NCI-H345 (cell line): ENCODE data around the gene ATG3.
"Not testable (repeated sequence)": the region's sequence is repeated elsewhere in the genome, so short reads cannot be mapped to it uniquely, and the experiment has no call there.

Experiments used
- DNase-seq: peaks from one replicate; lab custom pipeline; 2025; lab: John Stamatoyannopoulos, UW

Gene ATG3

GRCh38 chr3:112560721-112561483, 860 bp downstream of the ATG3 start:
- DNase-seq: peak; percentile 36

GRCh38 chr3:112560307-112560706, 1.5 kb downstream of the ATG3 start:
- no peak for DNase-seq

DNA sequence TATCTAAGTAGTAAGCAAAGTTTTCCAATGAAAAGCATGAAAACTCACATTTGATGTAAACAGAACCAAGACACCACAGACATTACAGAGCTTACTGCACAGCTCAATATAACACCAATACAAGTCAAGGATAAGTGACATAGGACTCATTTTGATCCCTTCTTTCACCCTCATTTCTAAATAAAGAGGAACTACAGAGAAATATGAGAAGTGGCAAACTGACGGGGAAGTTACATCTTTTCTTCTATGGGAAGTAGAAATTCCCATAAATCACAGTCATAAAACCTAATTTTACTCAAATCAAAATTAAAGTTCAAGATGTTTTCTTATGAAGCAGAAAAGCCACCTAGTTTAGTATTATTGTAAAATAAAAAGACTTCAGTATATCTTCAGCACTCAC, 3.8 kb downstream of the ATG3 start:
- DNase-seq: no peak

GRCh38 chr3:112555535-112556170, 6.1 kb downstream of the ATG3 start:
- DNase-seq: no peak

- no peak for DNase-seq
These were observed 10.9 kb downstream of the ATG3 start for GRCh38 chr3:112550859-112551258.

- DNase-seq: no peak
These were observed 15.5 kb downstream of the ATG3 start for GRCh38 chr3:112546216-112546759.

DNA sequence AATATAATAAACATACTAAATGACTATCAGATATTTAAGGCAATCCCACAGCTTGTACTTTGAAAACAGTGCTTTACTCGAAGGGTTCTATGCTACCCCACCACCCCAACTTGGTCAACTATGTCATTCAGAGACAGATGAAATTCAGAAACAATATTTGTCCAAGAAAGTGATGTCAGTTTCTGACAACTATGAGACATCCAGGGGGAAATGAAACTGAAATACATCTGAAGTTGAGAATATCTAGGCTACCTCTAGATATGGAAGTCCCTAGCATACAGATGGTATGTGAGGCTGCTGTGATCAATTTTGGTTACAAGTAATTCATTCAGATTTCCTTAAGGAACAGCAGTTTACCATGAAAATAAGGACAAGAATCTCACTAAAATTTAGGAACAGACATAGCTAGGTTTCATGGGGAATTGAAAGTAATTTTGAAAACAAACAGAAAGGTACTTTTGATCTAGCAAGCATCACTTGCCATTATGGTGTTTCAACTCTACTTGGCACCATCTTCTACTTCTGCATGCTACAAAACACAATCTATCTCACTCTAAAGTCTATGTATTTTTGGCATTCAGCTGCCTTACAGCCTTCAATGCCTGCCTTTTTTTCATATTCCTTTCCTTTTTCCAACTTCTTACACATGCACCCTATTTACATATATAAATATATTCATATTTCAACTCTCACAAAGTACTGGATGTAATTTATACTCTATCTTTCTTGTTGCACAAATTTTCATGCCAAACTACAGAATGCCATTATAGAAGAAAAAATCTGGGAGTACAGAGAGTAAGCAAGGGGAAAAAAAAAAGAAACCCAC, 21.7 kb downstream of the ATG3 start:
- DNase-seq: no peak

DNA sequence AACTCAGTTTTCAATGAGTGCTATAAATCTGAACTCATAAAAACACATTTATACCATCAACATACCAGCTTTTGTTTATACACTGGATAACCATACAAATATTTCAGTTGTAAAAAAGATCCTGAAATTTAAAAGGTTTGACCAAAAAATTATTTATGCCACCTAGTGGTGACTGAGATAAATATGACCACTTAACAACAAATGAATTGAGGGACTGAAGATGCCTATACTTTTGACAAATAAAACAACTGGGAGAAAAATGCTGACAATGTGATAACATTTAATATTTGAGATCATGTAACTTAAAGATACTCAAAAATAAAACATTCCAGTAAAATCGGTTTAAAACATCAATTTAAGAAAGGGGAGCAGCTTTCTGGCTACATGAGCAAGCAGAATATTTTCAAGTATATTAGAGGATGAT, 30.4 kb downstream of the ATG3 start:
- DNase-seq: no peak

DNA sequence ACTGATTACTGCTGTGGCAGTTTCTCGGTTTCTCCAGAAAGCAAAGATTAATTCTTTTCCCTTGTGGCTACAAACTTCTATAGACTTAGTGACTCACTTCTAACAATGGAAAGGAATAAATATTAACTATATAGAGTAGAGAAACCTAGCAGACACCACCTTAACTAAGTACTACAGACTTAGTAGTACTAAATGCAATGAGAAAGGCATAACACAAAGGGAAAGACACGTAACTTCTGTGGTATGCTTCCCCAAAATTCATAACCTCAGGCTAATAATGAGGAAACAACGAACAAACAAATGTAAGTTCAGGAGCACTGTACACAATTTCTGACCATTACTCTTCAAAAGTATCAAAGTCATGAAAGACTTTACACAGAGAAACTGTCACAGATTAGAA, 31.2 kb downstream of the ATG3 start:
- DNase-seq: no peak

- not testable (repeated sequence) for DNase-seq
These were observed 37.6 kb downstream of the ATG3 start for GRCh38 chr3:112524127-112524526.

GRCh38 chr3:112519424-112520001, 42.2 kb downstream of the ATG3 start:
- peak; percentile 24 for DNase-seq

DNA sequence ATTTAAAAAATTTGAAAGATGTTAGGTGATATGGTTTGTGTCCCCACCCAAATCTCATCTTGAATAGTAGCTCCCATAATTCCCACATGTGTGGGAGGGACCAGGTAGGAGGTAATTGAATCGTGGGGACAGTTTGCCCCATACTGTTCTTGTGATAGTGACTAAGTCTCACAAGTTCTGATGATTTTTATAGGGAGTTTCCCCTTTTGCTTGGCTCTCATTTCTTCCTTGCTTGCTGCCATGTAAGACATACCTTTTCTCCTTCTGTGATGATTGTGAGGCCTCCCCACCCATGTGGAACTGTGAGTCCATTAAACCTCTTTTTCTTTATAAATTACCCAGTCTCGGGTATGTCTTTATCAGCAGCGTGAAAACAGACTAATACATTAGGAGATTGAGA, 42.8 kb downstream of the ATG3 start:
- DNase-seq: not testable (repeated sequence)

GRCh38 chr3:112514527-112515128, 47.1 kb downstream of the ATG3 start:
- DNase-seq: no peak

- no peak for DNase-seq
These were observed 49.4 kb downstream of the ATG3 start for GRCh38 chr3:112512320-112512719.

DNA sequence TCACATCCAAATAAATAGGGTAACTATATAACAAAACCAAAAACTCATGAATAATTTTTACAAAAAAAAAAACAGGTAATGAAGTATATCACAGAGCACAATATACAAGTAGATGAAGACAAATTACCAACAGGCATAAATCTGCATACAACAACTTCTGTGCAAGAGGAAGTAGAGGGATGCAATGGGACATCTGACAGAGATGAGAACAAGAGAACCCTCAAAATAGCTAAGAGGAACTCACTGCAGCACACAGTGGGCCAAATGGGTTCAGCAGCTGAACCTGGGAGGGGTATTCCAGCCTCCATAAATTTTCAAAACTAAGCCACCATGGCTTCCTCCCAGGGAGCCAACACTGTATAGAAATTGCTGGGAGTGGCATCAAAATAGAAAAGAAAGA, 52.9 kb downstream of the ATG3 start:
- no peak for DNase-seq

GRCh38 chr3:112508261-112508660, 53.5 kb downstream of the ATG3 start:
- DNase-seq: no peak

DNA sequence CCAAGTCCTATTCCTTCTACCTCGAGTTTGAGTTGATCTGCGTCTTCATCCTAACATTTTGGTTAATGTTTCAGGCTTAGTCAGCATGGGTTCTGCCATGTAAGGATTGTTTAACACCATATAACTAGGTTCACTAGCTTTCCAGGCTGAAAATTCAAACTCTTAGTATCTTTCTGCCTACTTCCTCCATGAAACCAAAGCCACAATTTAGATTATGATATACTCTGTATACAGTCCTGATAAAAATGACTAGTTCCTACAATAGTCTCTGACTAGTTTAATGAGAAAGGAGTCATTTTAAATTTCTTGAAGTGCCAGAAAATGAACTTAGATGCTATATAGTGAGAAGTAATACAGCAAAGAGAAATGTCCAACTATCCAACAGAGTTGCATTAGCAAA, 55.9 kb downstream of the ATG3 start:
- no peak for DNase-seq

DNA sequence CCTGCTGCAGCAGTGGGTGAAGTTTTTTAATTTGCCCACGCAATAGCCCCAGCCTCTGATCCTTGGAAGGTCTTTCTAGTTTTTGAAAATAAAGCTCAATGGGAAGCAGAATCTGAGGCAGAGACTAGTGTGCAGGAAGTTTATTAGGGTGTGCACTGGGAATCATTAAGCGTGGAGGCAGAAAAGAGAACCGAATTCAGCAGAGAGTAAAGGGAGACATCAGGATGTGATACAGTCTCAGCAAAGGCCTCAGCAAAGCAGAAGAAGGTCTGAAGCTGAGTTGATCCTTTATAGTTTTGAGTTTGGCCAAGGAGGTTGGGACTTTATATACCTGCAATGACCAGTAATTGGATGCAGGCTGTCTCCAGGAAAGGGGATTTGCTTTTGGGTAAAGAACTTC, 57.6 kb downstream of the ATG3 start:
- no peak for DNase-seq

- no peak for DNase-seq
These were observed 58.3 kb downstream of the ATG3 start for GRCh38 chr3:112503304-112503972.

DNA sequence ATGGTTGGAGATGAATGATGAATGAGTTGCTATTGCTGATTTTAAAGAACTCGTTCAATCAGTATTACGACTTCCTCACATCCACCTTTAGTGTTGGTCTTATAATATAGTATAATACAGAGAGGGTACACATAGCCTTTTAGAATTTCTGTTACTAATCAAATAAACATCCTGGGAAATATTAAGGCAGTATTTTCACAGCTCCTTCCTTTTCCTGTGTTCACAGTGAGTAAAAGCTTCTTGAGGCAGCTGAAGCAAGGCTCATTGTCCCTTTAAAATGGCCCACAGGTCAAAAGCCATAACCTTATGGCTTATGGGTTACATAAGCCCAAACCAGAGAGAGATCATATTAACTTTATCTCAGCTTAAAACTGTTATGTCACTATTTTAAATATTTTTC, 61.1 kb downstream of the ATG3 start:
- DNase-seq: no peak
